Activated CD8-positive, alpha-beta T cell treated with anti-CD3 and anti-CD28 coated beads for 36 hours (primary cell): ENCODE results near the gene CDC42EP3. TPM values are rescaled to one million over a fixed set of nuclear protein-coding genes. Genes with fewer than 3 reads are reported as not detected.
A peak's percentile ranks its signal among the peaks of the same experiment; 100 is the strongest.

Experiments
- ATAC-seq: fragments of 200-7000 bp; cut with Tn5 transposase; one replicate; pipeline ENCODE4 v1.10.0; 2021; ENCODE audit warnings: mild to moderate bottlenecking, moderate library complexity
- CTCF ChIA-PET: fragments of 350-600 bp; sonication (Branson Sonifier 250); formaldehyde crosslinking; loops from one replicate; lab custom pipeline; 2021; ENCODE audit warnings: antibody characterized with exemption; lab: Charles Lee
- POLR2A ChIA-PET: fragments of 350-600 bp; sonication (Branson Sonifier 250); formaldehyde crosslinking; loops from one replicate; lab custom pipeline; 2021; ENCODE audit warnings: antibody characterized with exemption; lab: Charles Lee
- DNase-seq: peaks from one replicate; pipeline ENCODE4 v3.0.0-alpha.2; 2020
- H3K27ac Mint-ChIP-seq: one replicate; pipeline ENCODE4 v1.8.0; 2021; ENCODE audit warnings: mild to moderate bottlenecking, mixed read lengths
- H3K27me3 Mint-ChIP-seq: one replicate; pipeline ENCODE4 v1.8.0; 2021; ENCODE audit warnings: mixed read lengths
- H3K36me3 Mint-ChIP-seq: one replicate; pipeline ENCODE4 v1.8.0; 2021; ENCODE audit warnings: low read depth, mixed read lengths
- H3K4me1 Mint-ChIP-seq: one replicate; pipeline ENCODE4 v1.8.0; 2021; ENCODE audit warnings: low read depth, mixed read lengths
- H3K4me3 Mint-ChIP-seq: one replicate; pipeline ENCODE4 v1.8.0; 2021; ENCODE audit warnings: mild to moderate bottlenecking, moderate library complexity, mixed read lengths
- H3K9me3 Mint-ChIP-seq: one replicate; pipeline ENCODE4 v1.8.0; 2021; ENCODE audit warnings: mixed read lengths
- CTCF ChIP-seq: fragments of 200-600 bp; IDR thresholded peaks from one replicate; pipeline ENCODE4 v1.8.0; 2022; ENCODE audit warnings: antibody characterized with exemption, mild to moderate bottlenecking
- intact Hi-C: fragments of 100-400 bp; cut with micrococcal nuclease; formaldehyde crosslinking; loops from one replicate; pipeline ENCODE4 v1.10.0; 2022
- total RNA-seq, 2 experiments: library from RNA; stranded (reverse); gene quantifications; one replicate each; pipeline ENCODE4 v1.2.3, GENCODE V29; 2021

CDC42EP3 gene
- total RNA-seq, 2 experiments from 2014 or later: 18.8 to 22.6 TPM

GRCh38 chr2:37636381-37637066, 34.9 kb downstream of the CDC42EP3 start:
- no peaks in the 10 kb centered on the region for H3K27me3 Mint-ChIP-seq
- peaks cover 7% of the 10 kb centered on the region for H3K9me3 Mint-ChIP-seq
- peaks cover 67% of the 10 kb centered on the region for H3K4me1 Mint-ChIP-seq
- H3K36me3 Mint-ChIP-seq: peaks cover 20% of the 10 kb centered on the region
- no peak for TF ChIP-seq CTCF
- no peak overlapping the region for H3K4me3 Mint-ChIP-seq
- ATAC-seq: no peak
- peak overlapping the region; percentile 99 for H3K27ac Mint-ChIP-seq
- POLR2A ChIA-PET: interaction anchor here (0.6 to 1.0 kb wide), 5 partner anchors 10 to 50 kb away, joined by 3 to 9 read pairs (median 3); no protein-coding TSS in a partner anchor
- intact Hi-C loops: loop anchor here (5.0 to 10.0 kb wide), 4 partner anchors 34 to 238 kb away; no protein-coding TSS in a partner anchor
- CTCF ChIA-PET: interaction anchor here (0.7 to 1.1 kb wide), 2 partner anchors 12 to 18 kb away, joined by 3 read pairs; no protein-coding TSS in a partner anchor
- DNase-seq: no peak

GRCh38 chr2:37635504-37636380, 35.7 kb downstream of the CDC42EP3 start:
- no peak for TF ChIP-seq CTCF
- DNase-seq: peak; percentile 87
- peak; percentile 81 for ATAC-seq
- Mint-ChIP-seq H3K27ac (peak overlapping the region; percentile 99), H3K9me3 (peaks cover 7% of the 10 kb centered on the region), H3K4me3 (peak overlapping the region; percentile 49), H3K36me3 (peaks cover 14% of the 10 kb centered on the region), H3K4me1 (peaks cover 70% of the 10 kb centered on the region), H3K27me3 (no peaks in the 10 kb centered on the region)
- intact Hi-C loops: loop anchor here (5.0 to 10.0 kb wide), 4 partner anchors 33 to 239 kb away; no protein-coding TSS in a partner anchor
- ChIA-PET POLR2A (interaction anchor here (0.6 to 1.9 kb wide), 8 partner anchors 10 to 49 kb away, joined by 3 to 10 read pairs (median 4); no protein-coding TSS in a partner anchor), CTCF (interaction anchor here (0.7 to 1.1 kb wide), 3 partner anchors 13 to 221 kb away, joined by 3 to 4 read pairs (median 3); no protein-coding TSS in a partner anchor)

GRCh38 chr2:37634914-37635503, 36.4 kb downstream of the CDC42EP3 start:
- Mint-ChIP-seq H3K36me3 (peaks cover 9% of the 10 kb centered on the region), H3K9me3 (peaks cover 7% of the 10 kb centered on the region), H3K27ac (peak overlapping the region; percentile 99), H3K4me3 (peak overlapping the region; percentile 49), H3K4me1 (peaks cover 77% of the 10 kb centered on the region), H3K27me3 (no peaks in the 10 kb centered on the region)
- intact Hi-C loops: loop anchor here (5.0 to 10.0 kb wide), 4 partner anchors 33 to 240 kb away; no protein-coding TSS in a partner anchor
- POLR2A ChIA-PET: interaction anchor here (0.9 to 1.9 kb wide), 5 partner anchors 10 to 49 kb away, joined by 3 to 10 read pairs (median 4); no protein-coding TSS in a partner anchor
- peak; percentile 46 for ATAC-seq
- no peak for TF ChIP-seq CTCF
- no peak for DNase-seq
- CTCF ChIA-PET: interaction anchor here (1.1 to 1.5 kb wide), 2 partner anchors 221 to 242 kb away, joined by 4 to 7 read pairs; no protein-coding TSS in a partner anchor

GRCh38 chr2:37633845-37634244, 37.6 kb downstream of the CDC42EP3 start:
- POLR2A ChIA-PET: interaction anchor here (1.1 to 1.9 kb wide), 3 partner anchors 9 to 16 kb away, joined by 4 to 10 read pairs (median 4); no protein-coding TSS in a partner anchor
- CTCF ChIA-PET: interaction anchor here (0.8 to 1.5 kb wide), 2 partner anchors 82 to 244 kb away, joined by 3 to 7 read pairs; no protein-coding TSS in a partner anchor
- peak overlapping the region; percentile 99 for H3K27ac Mint-ChIP-seq
- peaks cover 7% of the 10 kb centered on the region for H3K9me3 Mint-ChIP-seq
- intact Hi-C loops: loop anchor here (10.0 kb wide), 2 partner anchors 219 to 241 kb away; no protein-coding TSS in a partner anchor
- no peak for ATAC-seq
- no peak for TF ChIP-seq CTCF
- no peaks in the 10 kb centered on the region for H3K27me3 Mint-ChIP-seq
- peaks cover 82% of the 10 kb centered on the region for H3K4me1 Mint-ChIP-seq
- H3K36me3 Mint-ChIP-seq: peaks cover 13% of the 10 kb centered on the region
- no peak for DNase-seq
- H3K4me3 Mint-ChIP-seq: no peak overlapping the region
